Measurements from ENCODE around the gene MRPL21.
A peak's percentile ranks its signal among the peaks of the same experiment; 100 is the strongest.

The MRPL21 gene

GRCh38 chr11:68903288-68904247 is at the start of gene MRPL21, which contains the start of gene IGHMBP2:
Gene MRPL21, minus strand, starts transcription at chr11:68903832. Its CDS starts 22 bp downstream, at chr11:68903810.
Gene IGHMBP2, plus strand, starts transcription at chr11:68903891. Its CDS starts 62 bp downstream, at chr11:68903953.
- peak; percentile 74 for DNase-seq (ENCODE audit: low read depth)

- DNase-seq (ENCODE audit: low read depth): no peak
Observed at GRCh38 chr11:68950762-68951161, 47.1 kb upstream of the MRPL21 start.

DNA sequence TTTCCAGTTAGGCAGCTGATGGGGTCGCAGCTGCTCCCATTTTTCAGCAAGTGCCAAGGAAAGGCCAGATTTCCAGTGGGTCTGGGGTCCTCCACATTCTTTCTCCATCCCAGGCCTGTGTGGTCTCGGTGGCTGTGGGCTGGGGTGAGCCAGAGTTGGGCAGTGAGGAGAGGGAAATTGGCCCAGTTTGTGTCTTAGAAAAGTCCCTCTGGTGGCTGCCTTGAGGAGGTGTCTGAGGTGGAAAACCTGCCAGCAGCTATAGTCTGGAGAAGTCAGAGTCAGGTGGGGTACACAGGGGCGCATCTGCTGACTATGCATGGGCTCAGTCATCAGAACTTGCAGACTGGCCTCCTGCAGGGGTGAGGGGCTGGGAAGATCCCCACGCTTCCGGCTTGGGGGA is 46.6 kb upstream of the MRPL21 start:
- no peak for DNase-seq (ENCODE audit: low read depth)

- no peak for DNase-seq (ENCODE audit: low read depth)
Observed at GRCh38 chr11:68948935-68949334, 45.3 kb upstream of the MRPL21 start.

- DNase-seq (ENCODE audit: low read depth): no peak
Observed at GRCh38 chr11:68948496-68948895, 44.9 kb upstream of the MRPL21 start.

DNA sequence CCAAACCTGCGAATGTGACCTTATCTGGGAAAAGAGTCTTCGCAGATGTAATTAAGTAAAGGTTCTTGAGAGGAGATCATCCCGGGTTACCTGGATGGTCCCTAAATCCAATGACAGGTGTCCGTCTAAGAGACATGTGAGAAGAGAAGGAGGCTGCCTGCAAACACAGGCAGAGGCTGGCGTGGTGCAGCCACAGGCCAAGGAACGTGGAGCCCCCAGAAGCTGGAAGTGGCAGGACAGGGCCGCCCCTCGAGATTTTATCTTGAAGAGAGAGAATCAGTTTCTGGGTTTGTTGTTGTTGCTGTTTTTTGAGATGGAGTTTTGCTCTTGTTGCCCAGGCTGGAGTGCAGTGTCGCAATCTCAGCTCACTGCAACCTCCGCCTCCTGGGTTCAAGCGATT is 43.5 kb upstream of the MRPL21 start:
- no peak for DNase-seq (ENCODE audit: low read depth)

- DNase-seq (ENCODE audit: low read depth): no peak
Observed at GRCh38 chr11:68946416-68947090, 42.9 kb upstream of the MRPL21 start.

DNA sequence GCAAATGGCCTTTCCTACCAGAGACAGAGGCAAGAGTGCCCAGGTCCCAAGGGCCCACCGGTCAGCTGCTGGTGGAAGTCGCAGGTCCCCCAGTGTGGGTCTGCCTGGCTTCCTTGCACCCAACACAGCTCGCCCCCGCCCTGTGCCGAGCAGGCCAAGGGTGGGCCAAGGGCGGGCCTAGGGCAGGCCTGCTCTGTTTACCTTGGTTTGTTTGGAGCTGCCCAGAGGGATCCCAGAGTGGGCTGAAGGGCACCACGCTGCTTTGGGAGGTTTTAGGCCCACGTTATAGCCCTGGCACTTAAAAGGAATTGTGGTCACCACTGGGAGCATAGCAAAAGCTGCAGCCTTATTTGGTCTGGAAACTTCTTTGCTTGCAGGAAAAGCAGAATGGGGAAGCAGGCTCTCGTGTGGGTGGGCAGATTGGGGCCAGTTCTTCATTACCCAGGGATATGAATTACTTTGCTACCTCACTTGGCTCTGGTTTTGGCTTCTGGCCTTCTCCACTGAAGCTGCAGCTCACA is 39.2 kb upstream of the MRPL21 start:
- no peak for DNase-seq (ENCODE audit: low read depth)

GRCh38 chr11:68942095-68942620 is 38.5 kb upstream of the MRPL21 start:
- no peak for DNase-seq (ENCODE audit: low read depth)

DNA sequence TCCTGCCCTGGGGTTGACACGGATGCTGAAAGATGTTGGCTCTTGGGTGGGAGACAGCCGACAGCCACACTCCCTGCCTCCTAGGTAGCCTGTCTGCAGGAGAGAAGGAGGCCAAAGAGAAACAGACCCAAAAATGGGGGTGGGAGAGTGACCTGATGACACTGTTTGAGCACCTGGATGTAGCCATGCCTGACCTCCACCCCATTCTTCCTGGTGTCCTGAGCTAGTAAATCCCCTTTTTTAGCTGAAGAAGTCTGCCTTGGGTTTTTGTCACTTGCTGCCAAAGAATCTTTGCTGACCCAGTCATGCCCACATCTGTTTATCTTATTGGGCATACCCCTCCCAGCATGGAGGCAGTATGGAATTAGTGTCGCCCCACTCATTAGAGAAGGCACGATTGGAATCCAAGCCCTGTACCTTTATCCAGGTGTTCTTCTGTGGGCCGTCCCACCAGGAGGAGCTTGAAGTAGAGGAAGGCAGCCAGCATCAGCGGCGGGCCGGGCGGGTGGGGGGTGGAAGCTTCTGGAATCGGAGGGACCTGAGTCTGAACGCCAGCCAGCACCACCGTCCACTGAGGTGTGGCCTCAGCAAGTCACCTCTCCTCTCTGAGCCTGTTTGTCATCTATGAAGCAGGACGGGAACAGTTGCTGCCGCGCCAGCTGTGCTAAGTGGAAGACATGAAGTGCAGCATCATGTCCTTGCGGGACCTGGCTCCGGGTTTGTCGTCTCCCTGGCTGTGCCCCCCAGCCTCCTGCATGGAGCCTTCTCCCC is 37.9 kb upstream of the MRPL21 start:
- no peak for DNase-seq (ENCODE audit: low read depth)

- no peak for DNase-seq (ENCODE audit: low read depth)
Observed at GRCh38 chr11:68940651-68941323, 37.2 kb upstream of the MRPL21 start.

GRCh38 chr11:68939583-68940555 is 36.2 kb upstream of the MRPL21 start:
- DNase-seq (ENCODE audit: low read depth): no peak

DNA sequence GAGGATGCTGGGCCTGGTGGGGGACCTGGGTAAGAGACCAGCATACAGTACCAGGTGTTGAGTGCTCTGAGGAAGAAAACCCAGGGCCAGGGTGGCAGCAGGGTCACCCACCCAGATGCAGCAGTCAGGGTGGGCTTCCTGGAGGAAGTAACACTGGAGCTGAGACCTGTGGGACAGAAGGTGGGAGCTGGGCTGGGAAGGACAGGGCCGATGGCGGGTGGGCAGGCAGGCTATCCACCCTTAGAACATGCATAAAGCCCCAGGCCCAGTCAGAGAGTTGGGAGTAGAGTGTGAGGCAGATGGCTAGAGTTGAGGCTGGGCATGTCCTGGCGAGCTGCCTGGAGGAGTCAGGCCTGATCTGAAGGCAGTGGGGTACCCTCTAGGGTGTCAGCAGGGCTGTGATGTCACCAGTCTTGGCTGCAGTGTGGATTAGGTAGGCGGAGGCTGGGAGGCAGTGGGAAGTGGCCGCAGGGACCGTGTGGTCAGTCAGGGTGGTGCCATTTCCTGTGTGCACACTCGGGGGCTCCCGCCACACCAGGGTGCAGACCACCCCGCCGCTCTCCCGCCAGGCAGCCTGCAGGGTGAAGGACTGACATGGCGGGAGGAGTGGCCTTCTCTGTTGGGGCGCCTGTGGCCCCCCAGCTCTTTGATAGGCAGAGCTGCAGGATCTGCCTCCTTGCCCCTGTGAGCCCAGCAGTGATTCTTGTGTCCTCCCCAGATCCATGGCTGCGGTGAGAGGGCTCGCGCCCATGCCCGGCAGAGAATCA is 35.4 kb upstream of the MRPL21 start:
- DNase-seq (ENCODE audit: low read depth): no peak

- DNase-seq (ENCODE audit: low read depth): no peak
Observed at GRCh38 chr11:68938088-68938487, 34.5 kb upstream of the MRPL21 start.

DNA sequence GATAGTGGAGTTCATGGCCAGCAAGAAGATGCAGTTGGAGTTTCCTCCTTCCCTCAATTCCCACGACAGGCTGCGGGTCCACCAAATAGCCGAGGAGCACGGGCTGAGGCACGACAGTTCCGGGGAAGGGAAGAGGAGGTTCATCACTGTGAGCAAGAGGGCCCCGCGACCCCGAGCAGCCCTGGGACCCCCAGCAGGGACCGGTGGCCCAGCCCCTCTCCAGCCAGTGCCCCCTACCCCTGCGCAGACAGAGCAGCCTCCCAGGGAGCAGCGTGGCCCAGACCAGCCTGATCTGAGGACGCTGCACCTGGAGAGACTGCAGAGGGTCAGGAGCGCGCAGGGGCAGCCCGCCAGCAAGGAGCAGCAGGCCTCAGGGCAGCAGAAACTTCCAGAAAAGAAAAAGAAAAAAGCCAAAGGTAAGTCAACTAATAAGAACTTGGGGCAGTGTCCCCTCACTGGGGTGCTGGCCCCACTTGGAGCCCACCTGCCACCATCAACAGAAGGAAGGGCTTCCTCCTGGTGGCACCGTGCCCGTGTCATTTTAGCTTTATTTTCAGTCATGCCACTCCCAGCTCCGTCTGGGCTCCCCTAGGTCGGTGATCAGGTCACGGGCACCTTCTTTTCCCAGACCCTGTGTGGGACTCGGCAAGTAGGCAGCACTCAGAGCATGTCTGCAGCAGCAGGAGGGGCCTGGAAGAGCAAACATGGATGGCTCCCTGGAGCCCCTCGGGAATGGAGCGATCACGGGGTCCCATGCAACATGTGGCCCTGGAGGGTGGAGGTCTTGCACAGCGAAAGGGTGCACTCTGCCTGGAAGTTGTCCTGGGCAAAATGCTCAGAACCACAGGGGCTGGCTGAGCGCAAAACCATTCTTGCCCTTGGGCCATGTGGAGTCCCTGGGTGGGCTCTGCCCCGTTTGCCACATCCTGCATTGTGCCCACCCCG is 33.3 kb upstream of the MRPL21 start:
- no peak for DNase-seq (ENCODE audit: low read depth)

- no peak for DNase-seq (ENCODE audit: low read depth)
Observed at GRCh38 chr11:68936358-68936636, 32.7 kb upstream of the MRPL21 start.

DNA sequence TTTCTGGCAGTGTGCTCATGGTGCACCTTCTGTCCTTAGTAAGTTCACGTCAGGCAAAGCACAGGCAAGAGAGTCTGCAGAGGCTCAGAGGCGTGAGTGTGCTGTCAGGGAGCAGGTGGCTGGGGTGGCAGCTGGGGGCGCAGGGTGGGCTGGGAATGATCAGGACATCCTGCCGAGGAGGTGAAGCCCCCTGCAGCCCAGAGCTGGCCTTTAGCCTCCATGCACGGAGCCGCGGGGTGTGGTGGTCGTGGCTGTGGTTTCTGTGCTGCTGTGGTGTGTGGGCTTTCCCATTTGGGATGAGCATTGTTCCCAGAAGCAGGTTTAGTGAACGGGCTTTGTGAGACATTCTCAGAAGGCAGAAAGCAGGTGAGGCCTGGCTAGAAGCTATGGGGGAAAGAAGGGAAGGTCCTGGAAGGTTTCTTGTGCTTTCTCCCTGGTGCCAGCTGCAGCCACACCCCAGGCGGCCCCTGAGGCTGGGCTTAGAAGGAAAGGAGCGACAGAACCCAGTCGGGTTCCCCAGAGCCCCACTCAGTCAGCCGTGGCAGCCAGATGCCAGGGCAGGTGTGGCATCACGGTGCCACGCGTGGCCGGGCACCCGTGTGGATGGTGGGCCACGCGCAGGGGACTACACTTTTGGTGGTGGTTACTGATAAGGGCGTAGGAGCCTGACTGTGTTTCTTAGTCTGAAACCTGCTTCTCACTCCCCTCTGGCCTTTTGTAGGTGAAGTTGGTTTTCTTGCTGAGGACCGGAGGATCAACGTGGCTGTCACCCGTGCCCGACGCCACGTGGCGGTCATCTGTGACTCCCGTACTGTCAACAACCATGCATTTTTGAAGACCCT is 32.1 kb upstream of the MRPL21 start:
- DNase-seq (ENCODE audit: low read depth): no peak
